ENCODE results near the gene ADAP1.
A peak's percentile ranks its signal among the peaks of the same experiment; 100 is the strongest.

Gene ADAP1

DNA sequence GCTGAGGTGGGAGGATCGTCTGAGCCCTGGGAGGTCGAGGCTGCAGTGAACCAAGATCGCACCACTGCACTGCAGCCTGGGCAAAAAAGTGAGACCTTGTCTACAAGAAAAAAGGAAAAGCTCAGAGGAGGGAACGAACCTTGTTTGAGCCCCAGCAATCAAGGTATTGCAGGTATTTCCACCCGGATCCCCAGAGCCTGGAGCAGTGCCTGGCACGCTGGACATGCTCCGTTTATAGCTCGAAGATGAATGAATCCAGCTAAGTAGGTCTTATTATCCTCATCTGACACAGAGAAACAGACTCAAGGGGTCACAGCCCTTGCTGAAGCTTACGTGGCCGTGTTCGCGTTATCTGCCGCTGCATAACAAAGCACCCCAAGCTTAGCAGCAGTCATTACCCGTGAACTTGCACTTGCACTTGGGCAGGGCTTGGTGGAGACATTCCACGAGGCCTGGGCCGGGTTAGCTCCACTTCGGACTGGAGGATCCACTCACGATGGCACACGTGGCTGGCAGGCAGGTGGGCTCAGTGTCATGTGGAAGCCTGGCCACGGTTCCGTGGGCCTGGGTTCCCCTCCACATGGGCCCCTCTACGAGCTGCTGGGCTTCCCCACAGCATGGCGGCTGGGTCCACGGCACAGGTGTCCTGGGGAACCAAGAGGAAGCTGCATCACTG lies 24.1 kb upstream of the ADAP1 start:
- DNase-seq (ENCODE audit: low read depth): no peak
- TF ChIP-seq, protein P1, sequence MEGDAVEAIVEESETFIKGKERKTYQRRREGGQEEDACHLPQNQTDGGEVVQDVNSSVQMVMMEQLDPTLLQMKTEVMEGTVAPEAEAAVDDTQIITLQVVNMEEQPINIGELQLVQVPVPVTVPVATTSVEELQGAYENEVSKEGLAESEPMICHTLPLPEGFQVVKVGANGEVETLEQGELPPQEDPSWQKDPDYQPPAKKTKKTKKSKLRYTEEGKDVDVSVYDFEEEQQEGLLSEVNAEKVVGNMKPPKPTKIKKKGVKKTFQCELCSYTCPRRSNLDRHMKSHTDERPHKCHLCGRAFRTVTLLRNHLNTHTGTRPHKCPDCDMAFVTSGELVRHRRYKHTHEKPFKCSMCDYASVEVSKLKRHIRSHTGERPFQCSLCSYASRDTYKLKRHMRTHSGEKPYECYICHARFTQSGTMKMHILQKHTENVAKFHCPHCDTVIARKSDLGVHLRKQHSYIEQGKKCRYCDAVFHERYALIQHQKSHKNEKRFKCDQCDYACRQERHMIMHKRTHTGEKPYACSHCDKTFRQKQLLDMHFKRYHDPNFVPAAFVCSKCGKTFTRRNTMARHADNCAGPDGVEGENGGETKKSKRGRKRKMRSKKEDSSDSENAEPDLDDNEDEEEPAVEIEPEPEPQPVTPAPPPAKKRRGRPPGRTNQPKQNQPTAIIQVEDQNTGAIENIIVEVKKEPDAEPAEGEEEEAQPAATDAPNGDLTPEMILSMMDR (IDR thresholded peaks at IDR 0.05; ENCODE audit: low read depth, low read length, missing control alignments): no peak
- in situ Hi-C loops (cut with HindIII; ENCODE audit: low sequenced_read_pairs): loop anchor here (25.0 kb wide), 1 partner anchor 184 kb away; the partner anchor contains the start of gene ZFAND2A
- no peak overlapping the region for H3K4me3 ChIP-seq (ENCODE audit: low read depth, low read length)

GRCh38 chr7:978049-978346 lies 23.5 kb upstream of the ADAP1 start:
- DNase-seq (ENCODE audit: low read depth): no peak
- in situ Hi-C loops (cut with HindIII; ENCODE audit: low sequenced_read_pairs): loop anchor here (25.0 kb wide), 1 partner anchor 184 kb away; the partner anchor contains the start of gene ZFAND2A
- TF ChIP-seq, protein P1 (IDR thresholded peaks at IDR 0.05; ENCODE audit: low read depth, low read length, missing control alignments): no peak
- no peak overlapping the region for H3K4me3 ChIP-seq (ENCODE audit: low read depth, low read length)

GRCh38 chr7:977326-978048 lies 23.0 kb upstream of the ADAP1 start:
- in situ Hi-C loops (cut with HindIII; ENCODE audit: low sequenced_read_pairs): loop anchor here (25.0 kb wide), 1 partner anchor 185 kb away; the partner anchor contains the start of gene ZFAND2A
- DNase-seq (ENCODE audit: low read depth): no peak
- TF ChIP-seq, protein P1 (IDR thresholded peaks at IDR 0.05; ENCODE audit: low read depth, low read length, missing control alignments): no peak
- no peak overlapping the region for H3K4me3 ChIP-seq (ENCODE audit: low read depth, low read length)

GRCh38 chr7:976901-977325 lies 22.4 kb upstream of the ADAP1 start:
- H3K4me3 ChIP-seq (ENCODE audit: low read depth, low read length): no peak overlapping the region
- TF ChIP-seq, protein P1 (IDR thresholded peaks at IDR 0.05; ENCODE audit: low read depth, low read length, missing control alignments): no peak
- in situ Hi-C loops (cut with HindIII; ENCODE audit: low sequenced_read_pairs): loop anchor here (25.0 kb wide), 1 partner anchor 185 kb away; the partner anchor contains the start of gene ZFAND2A
- DNase-seq (ENCODE audit: low read depth): no peak

- no peak for DNase-seq (ENCODE audit: low read depth)
- peak overlapping the region; percentile 97 for H3K4me3 ChIP-seq (ENCODE audit: low read depth, low read length)
- in situ Hi-C loops (cut with HindIII; ENCODE audit: low sequenced_read_pairs): loop anchor here (25.0 kb wide), 1 partner anchor 186 kb away; the partner anchor contains the start of gene ZFAND2A
- TF ChIP-seq, protein P1 (IDR thresholded peaks at IDR 0.05; ENCODE audit: low read depth, low read length, missing control alignments): no peak
These were observed 21.4 kb upstream of the ADAP1 start for GRCh38 chr7:975702-976473.

All from astrocyte of the cerebellum (primary cell).